Raji (cell line): ENCODE data around the gene SLC8A2.

ENCODE experiments used
- POLR2A ChIP-seq: IDR thresholded peaks from 2 replicates; pipeline ENCODE4 v1.6.1; 2011; ENCODE audit warnings: low read depth, low read length, control low read depth; ENCODE audit not compliant: insufficient read depth

Gene SLC8A2

DNA sequence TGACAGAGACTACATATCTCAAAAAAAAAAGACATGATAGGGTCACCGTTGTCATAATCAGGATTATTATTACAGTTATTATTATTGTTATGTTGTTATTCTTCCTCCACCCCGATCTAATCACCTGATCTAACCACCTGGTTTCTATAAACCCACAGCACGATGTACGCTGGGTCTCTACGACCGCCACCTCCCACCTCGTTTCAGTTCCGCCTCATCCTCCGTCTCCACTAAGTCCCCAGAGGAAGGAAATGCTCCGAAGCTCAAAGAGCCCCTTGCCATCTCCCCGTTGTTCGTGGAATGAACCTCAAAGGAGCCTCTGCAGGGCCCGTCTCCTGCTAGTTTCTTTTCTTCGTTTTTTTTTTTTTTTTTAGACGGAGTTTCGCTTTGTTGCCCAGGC, 36.5 kb downstream of the SLC8A2 start:
- TF ChIP-seq POLR2A = no peak

DNA sequence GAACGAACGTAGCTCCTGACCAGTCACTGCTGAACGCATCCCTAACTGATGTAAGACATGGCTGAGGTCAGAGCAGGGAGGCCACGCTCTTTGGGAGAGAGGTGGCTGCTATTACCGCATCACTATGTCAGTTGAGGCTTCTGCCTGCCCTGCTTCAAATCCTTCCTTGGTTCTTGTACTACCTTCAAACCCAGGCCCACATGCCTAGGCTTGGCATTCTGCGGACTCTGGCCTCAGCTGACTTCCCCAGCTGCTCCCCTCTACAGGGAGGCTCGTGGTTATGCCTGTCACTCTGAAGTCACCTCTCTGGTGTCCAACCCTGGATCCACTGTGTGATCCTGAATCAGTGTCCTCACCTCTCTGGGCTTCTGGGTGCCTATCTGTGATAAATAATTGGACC, 37.6 kb downstream of the SLC8A2 start:
- TF ChIP-seq POLR2A = peak; percentile 43; the same call in 1 of the 2 replicates

DNA sequence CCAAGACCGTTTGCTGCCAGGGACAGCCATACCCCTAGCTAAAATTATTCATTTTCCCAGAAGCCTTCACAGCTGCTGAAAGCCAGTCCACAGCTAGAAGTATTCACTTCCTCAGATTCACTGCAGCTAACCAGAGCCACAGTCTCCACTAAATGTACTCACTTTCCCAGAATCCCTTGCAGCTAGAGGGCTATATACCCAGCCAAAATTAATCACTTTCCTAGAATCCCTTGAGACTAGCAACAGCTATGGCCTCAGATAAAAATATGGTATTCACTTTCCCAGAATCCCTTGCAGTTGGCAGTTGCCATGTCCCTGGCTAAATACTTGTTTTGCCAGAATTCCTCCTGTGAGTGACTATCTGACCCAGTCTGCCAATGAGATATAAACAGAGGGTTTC, 38.6 kb downstream of the SLC8A2 start:
- TF ChIP-seq POLR2A = no peak

DNA sequence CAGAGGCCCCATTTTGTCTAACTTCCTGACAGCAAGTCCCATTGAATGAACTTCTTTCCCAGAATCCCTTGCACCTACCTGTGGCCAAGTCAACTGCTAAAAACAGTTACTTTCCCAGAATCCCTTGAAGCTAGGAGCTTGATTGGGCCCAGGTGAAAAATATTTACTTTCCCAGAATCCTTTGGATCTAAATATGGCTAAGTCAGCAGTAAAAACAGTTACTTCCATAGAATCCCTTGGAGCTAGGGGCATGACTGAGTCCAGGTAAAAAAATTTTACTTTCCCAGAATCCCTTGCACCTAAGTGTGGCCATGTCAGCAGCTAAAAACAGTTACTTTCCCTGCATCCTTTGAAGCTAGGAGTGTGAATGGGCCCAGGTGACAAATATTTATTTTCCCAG, 39.2 kb downstream of the SLC8A2 start:
- no peak for TF ChIP-seq POLR2A

DNA sequence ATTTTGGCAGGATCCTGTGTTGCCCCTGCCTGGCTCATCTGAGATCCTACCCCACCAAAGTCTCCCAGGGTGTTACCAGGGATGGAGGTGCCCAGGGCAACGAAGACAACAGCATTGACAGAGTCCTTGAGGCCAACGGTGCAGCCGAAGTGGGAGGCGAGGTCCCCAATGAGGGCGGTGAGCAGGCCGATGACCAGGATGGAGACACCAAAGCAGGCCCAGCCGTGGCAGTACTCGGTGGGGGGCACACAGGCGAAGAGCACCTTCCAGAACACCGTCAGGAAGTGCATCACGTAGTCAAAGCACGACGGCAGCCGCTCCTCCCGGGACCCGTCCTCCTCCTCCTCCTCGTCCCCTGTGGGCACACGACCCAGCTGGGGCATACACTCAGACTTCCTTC, 39.6 kb downstream of the SLC8A2 start:
- TF ChIP-seq POLR2A = no peak

DNA sequence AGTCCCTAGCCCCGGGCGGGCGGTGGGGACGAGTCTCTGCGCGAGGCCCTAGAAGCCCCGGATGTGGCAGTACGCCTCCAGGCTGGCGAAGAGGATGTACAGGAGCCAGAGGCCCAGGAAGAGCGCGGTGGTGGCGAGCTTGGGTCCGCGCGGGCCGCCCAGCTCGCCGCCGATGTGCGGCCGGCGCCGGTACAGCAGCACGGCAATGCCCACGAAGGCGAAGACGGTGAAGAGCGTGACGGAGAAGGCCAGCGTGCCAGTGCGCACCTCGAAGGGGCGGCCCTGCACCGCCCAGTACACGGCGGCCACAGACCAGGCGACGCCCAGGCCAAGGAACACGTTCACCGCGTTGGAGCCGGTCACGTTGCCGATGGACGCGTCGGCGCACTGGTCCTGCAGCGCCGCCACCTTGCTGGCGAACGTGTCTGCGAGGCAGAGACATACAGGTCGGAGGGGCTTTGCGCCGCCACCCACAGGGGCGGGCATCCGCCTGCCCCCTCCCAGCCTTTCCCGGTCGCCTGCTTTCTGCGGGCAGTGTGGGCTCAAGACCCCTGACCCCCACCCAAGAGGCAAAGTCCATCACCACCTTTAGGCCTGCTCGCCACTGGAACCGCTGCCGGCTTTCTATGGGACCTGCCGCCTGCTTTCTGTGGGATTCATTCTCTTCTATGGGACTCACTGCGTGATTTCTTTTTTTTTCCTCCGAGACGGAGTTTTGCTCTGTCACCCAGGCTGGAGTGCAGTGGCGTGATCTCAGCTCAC, 41.5 kb downstream of the SLC8A2 start:
- TF ChIP-seq POLR2A = no peak

DNA sequence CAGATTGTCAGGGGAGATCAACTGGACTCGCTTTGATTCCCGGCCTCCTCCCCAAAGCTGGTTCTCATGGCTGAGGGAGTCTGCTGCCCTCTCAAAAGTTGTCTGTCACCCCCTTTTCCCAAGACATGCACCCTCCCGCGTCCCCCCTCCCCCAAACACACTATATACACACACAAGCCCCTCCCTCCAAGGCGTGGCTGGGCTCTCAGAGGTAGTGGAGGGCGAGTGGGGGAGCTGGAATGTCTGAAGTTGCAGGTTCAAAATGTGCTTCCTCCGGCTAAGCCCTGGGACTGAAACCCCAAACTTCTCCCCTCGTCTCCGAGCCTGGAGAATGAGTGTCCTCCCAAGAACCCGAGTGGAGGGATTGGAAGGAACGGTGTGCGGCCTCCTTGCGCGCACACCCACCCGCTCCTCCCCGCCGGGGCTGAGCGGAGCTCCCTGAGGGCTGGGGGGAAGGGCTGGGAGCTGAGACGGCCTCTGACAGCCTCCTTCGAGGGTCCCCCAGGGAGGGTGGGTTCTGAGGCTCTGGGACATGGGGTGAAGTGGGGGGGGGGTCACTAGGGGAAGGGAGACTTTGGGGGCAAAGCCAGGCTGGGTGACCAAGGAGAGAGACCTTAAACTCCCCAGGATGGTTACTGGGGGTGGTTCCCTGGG, 42.4 kb downstream of the SLC8A2 start:
- no peak for TF ChIP-seq POLR2A

DNA sequence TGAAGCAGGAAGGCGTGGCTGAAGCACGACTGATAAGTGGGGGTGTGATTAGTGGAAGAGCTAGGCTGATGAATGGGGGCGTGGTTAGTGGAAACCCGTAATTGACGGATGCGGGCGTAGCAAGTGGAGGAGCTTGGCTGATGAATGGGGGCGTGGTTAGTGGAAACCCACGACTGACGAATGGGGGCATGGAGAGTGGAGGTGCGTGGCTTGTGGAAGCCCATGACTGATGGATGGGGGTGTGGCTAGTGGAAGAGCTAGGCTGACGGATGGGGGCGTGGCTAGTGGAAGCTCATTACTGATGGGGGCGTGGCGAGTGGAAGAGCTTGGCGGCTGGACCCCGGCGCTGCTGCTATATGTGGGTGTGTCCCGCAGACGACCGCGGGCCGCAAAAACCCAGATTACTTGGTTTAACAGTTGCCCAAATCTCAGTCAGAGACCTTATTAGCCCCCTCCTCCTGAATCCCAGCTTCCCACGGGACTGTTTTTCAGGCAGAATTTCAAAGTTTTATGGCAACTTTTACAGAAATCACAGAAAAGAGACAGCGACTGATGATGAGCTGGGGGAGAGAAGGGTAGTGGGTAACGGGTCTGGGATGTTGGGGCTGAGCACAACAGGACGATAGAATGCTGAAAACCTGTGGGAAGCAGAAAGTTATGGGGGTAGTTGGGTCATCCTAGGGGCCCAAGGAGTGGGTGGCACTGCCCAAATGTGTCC, 43.4 kb downstream of the SLC8A2 start:
- no peak for TF ChIP-seq POLR2A

DNA sequence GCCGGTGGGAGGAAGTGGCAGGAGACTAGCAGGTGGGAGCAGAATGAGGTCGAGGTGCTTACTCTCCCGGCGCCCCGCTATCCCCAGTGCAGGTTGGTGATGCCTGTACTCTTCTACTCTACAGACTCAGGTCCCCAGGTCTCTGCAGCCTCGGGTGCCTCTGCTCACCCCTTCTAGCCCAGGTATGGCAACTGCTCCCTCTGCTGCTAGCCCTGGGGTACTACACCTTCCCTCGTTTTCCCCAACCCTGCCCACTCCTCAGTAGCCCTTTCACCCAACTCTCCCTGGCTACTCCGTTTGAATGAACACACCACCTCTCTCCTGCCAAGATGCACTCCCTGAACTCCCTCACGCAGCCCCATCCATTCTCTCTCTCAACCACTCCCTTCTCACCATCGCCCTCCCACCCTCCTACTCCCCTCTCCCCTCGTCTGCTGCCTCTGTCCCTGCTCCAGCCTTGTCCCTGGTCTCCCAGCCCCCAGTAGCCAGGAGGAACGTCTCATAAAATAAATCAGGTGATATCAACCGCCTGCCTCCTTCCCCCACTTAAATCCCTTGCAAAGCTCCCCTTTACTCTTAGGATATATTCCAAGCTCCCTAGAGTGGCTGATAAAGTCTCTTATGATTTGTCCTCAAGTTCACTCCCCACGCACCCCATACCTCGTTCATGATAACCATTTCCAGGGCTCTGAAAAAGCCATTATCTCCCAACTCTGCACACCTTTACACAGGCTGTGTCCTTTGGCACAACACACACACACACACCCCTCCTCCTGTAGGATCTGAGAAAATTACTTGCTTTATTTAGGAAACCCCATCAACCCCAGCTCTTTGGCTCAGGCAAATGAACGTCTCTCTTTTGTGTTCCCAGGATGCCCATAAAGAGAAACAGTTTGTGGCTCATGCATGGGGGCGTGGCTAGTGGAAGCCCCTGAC, 44.2 kb downstream of the SLC8A2 start:
- no peak for TF ChIP-seq POLR2A

DNA sequence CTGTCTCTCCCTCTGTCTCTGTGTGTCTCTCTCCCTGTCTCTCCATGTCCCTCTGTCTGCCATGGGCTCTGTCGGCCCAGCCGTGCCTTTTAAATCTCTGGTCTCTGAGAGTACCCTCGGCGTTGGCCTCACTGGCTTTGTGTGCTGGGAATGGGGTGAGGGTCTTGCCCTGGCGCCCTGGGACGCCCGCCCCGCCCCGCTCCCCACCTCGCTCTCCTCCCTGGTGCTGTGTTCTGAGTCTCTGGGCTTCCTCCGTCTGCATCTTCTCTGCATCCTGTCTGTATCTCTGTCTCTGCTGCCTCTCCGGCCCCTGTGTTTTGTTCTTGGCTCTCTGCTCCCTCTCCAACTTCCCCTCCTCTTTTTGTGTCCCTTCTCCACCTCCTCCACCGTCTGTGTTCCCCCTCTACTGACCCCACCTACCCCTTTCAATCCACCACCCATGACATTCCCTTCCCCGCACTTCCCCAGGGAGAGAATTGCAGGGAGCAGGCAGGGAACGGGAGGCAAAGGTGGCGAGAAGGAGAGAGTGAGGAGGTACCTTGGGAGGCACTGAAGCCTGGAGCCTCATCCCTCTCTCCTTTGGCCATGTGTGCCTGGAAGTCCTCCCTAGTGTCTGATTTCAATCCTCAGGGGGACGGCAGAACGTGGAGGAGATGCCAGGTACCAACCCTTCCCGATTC, 48.4 kb downstream of the SLC8A2 start:
- no peak for TF ChIP-seq POLR2A

DNA sequence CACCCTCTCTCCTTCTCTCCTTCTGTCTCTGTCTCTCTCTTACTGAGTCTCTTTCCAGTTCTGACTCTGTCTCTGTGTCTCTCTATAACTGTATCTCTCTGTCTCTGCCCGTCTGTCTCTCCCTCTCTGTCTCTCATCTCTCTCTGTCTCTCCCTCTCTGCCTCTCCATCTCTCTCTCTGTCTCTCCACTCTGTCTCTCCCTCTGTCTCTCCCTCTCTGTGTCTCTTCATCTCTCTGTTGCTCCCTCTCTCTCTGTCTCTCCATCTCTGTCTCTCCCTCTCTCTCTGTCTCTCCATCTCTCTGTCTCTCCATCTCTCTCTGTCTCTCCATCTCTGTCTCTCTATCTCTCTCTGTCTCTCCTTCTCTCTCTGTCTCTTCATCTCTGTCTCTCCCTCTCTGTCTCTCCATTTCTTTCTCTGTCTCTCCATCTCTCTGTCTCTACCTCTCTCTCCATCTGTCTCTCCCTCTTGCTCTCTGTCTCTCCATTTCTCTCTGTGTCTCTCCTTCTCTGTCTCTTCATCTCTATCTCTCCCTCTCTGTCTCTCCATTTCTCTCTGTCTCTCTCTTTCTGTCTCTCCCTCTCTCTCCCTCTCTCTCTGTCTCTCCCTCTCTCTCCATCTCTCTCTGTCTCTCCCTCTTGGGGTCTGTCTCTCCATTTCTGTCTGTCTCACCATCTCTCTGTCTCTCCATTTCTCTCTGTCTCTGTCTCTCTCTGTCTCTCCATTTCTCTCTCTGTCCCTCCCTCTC, 49.1 kb downstream of the SLC8A2 start:
- no peak for TF ChIP-seq POLR2A

DNA sequence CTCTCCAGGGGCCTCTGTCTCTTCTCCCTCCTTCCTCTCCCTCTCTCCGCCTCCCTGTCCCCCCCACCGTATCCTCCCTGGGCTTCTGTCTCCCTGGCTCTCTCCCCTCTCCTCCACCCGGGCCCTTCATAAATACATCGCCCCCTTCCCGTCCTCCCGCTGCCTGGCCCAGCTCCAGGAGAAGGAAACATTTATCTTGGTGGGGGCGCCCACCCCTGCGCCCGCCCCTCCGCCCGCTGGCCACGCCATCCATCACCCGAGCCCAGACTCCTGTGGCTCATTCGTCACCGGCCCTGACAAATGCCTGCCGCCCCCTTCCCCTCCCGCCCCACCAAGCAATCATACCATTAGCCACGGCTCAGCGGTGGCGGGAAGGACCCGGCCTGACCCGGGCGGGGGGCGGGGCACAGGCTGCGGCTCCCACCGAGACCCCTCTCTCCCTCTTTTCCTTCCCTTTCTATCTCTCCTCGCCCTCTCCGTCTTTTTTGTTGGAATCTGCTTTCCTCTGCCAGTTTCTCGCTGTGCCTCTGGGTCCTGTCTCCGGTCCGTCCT, 49.8 kb downstream of the SLC8A2 start:
- TF ChIP-seq POLR2A = no peak

DNA sequence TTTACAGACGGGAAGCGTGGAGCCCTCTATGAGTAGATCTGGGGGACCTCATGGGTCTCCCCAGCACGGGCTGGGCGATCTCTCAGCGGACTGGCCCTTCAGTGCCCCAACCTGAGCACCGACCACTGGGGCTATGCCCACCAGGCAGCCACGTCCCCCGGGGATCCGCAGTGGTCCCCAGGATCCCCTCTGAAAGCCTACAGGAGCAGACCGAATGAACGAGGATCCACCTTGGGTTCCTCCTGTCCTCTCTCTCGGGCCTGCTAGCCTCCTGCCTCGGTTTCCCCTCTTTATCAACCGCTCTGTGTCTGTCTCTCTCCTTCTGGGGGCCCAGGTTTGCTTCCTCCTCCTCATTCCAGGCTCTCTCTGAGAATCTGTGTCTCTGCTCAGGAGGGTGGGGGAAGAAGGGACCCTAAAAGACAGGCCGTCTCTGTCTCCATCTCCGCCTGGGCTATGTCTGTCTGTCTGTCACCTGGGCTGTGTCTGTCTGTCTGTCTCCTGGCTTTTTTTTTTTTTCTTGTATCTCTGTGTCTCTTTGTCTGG, 50.4 kb downstream of the SLC8A2 start:
- TF ChIP-seq POLR2A = no peak
